NCI-H2227 treated with DMSO at 0.1 percent for 48 hours (cell line): ENCODE results near the gene SPIRE1.

Experiments
- DNase-seq: peaks from one replicate; lab custom pipeline; 2025; lab: John Stamatoyannopoulos, UW

SPIRE1 gene

DNA sequence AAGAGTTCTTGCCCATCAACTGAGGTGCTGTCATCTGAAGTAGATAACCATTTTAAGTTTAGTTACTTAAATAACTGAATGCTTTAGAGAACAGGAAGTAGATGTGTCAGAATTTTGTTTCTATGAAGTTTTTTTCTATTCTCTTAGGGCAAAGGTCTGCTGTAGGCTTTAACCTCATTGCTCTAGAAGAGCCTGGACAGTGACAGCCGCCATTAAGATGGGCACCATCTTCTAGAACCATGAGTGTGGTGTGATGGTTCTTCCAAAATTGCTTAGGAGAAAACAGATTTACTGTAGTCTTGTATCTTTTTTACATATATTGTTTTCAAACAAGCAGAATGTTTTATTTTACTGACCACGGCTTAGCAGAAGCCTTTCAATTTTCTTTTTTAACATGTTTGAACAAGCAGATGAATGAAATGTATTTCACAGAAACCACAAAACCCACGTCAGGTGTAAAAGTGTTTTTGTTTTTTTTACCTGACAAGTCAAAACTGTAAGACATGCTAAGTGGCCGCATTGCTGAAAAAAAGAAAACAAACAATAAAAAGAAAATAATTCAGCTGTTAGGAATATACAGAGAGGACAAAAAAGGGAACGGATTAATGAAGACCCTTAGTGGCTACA is 172.3 kb downstream of the SPIRE1 start:
- no peak for DNase-seq

DNA sequence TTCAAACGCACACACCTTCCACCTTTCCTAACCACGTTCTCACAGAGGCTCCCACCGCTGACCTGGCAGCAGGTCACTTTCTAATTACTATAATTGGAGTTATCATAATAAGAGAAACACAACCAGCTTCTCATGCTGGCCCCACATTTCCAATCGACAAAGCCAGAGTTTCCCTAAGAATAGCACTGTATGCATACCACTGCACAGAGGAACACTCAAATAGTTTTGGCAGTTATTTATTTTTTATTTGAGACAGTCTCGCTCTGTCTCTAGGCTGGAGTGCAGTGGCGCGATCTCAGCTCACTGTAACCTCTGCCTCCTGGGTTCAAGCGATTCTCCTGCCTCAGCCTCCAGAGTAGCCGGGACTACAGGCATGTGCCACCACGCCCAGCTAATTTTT is 176.0 kb downstream of the SPIRE1 start:
- DNase-seq, result peak; percentile 11

DNA sequence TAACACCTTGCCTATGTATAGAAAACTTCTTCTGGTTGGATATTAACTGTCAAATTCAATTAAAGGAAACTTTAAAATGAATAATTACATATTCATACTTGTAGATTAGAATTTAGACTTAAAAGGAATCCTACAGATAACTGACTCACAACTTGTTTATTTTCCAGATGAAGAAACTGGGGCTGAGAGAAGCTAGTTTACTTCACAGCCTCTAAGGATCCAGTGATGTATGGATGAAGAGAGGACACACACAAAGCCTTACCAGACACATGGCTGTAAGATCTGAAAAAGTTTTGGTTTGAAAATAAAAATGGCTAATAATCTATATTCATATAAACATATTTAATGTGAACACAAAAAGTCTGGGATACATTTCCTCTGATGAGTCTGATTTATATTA is 177.9 kb downstream of the SPIRE1 start:
- DNase-seq, result no peak

DNA sequence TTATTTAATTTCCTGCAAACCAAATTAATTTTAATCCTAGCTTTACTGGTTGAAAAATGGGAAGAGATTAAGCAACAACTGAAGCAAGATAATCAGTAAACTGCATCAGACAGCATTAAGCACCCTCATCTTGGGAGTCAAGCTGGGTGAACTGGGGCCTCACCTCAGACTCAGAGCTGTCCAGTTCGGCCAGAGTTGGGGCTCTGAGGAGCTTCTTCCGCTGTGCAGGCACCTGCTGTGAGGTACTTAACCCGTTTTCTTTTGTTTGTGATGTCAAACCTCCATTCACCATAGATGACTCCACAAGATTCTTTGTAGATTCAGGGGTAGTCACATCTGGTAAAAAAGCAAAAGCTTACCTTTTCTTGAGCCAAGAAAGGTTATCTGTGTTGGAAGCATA is 178.4 kb downstream of the SPIRE1 start:
- DNase-seq, result no peak

DNA sequence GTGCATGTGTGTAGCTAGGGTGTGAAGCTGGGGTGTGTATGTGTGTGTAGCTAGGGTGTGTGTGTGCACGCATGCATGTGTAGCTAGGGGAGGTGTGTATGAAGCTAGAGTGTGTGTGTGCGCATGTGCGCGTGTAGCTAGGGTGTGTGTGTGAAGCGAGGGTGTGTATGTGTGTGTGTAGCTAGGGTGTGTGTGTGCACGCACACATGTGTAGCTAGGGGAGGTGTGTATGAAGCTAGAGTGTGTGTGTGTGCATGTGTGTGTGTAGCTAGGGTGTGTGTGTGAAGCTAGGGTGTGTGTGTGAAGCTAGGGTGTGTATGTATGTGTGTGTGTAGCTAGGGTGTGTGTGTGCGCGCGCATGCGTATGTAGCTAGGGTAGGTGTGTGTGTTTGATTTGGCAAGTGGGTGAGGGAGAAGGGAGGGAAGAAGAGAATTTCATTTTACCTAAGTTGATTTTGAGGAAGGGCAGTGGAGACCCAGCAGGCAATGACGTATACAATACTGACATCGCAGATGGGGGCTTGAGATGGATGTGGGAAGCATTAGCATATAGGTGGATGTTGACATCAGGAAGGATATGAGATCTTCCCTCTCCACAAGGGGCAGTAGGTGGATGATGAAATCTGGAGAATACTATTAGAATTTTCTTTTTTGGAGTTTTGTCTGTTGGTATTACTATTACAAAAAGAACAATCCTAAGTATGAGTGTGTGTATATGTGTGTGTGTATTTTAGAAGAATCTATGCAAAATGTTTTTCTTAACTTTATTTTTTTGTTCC is 179.4 kb downstream of the SPIRE1 start:
- no peak for DNase-seq

DNA sequence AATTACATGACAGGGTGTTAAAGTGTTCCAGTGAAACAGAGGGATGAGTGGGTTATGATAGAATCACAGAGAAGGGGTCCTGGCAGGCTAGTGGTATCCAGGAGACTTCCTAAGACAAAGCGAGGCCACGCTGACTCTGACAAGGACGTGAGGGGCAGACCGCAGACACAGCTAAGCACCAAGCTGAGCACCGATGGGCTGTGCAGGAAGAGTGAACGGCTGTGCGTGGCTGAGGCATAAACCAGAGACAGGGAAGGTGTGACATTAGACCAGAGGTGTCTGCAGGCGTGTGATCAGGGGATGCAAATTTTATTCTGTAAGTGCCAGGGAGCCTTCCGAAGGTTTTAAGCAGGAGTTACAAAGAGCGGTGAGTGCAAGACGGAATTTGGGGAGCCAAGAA is 180.3 kb downstream of the SPIRE1 start:
- DNase-seq, result no peak

DNA sequence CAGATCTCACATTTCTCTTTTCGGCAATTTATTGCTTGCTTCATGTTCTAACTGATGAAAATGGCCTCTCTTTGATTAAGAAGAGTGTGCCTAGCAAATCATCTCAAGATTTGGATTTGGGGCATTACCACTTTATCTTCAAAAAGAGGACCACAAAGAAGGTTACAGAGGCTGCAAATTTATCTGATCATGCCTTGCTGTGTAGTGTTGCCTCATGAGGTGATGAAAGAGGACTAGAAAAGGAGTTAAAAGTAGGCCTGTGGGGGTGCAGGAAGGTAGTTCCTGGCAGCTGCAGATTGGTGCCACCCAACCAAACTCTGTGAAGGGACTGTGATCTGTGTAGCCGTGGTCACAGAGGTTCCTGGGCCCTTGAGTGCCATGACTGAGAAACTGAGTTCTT is 181.0 kb downstream of the SPIRE1 start:
- no peak for DNase-seq

DNA sequence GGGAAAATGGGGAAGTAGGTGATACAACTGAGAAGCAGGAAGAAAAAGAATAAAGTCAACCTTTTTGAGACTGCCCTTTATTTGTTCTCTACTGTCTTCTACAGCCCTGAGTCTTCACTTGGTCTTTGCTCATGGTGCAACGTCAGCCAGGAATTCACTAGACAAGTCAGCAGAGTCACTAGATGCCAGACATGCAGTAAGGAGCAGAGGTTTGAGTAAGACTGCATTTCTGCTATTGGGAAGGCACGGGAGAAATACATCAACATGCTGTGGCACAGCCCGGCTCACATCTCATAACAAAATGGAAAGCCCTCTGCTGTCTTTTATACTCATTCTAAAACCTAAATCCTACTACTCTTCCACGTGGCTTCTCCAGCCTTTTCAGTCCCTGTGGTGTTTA is 183.0 kb downstream of the SPIRE1 start:
- no peak for DNase-seq

DNA sequence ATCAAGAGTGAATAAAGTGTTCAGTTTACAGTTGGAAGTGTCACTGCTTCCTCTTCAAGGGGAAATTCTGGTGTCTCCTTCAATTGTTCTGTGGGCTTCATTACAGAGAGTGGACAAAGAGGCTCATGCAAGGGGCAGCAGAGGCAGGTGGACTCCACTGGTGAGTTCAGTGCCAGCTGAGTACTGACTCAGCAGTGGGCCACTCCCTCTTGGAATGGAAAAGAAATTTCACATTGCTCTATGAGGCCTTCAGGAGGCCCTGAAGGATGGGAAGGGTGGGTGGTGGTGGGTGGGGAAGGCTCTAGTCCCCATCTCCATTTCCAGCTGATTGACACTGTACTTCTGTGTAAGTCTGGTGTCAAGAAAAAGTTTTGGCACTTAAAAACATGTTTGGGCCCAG is 183.8 kb downstream of the SPIRE1 start:
- DNase-seq, result no peak

DNA sequence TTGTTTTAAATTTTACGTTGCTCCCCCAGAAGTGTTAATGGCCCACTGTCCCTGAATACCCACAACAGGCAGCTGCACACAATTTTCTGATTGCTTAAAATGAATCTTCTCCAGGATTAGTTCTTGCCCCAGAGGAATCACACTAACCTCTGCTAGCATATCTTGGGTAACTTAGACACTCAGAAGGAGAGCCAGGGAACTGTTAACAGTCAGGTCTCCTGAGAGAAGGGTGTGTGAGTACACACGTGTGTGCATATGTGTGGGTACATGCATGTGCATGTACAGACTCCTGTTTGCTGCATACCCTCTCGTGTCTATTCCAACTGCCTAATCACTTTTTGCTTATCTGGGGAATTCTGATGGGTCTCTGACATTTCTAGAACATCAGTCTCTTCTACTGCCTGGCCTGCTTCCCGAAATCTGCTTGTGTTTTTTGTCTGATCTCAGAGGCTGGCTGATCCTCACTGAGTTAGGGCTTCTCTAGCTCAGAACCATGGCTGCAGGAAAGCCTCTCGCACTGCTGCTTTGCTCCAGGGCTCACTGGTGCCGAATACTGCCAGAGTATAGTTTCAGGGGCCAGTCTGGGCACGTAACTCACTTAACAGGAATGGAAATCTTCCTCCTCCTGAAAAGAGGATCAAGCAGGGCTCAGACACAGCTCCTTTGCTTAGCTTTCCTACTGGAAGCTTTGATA is 187.4 kb downstream of the SPIRE1 start:
- no peak for DNase-seq

DNA sequence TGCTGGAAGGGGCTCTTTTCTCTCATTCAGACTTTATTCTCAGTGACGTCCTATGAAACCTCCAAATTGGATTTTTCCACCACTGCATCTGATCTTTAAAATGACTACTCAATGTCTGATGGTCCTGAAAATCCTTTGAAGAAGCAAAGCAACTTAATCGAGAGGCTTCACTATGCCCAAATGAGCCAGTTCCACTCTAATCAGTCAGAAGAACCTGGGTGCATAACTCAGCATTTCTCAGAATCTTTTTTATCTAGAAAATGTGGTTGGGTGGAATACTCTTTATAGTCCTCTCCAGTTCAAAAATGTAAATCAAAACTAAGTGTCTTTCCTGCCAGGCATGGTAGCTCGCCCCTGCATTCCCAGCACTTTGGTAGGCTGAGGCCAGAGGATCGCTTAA is 189.5 kb downstream of the SPIRE1 start:
- no peak for DNase-seq

DNA sequence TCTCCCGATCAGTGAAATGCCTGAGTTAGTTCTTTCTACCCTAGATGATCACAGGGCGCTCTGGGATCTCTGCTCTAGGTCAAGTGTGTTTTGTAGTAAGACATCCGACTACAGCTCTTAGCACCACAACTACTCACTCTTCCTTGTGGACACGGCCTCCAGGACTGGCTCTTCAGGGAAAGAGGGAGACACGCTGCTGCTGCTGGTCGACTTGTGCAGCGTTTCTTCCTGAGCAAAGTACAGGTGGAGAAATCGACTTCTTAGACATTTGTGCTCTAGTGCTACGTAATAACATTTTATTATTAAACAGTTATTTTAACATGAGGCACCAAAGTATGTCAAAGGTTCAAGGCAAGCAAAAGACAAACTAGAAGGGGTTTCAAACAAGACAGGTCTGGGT is 193.2 kb downstream of the SPIRE1 start:
- no peak for DNase-seq

DNA sequence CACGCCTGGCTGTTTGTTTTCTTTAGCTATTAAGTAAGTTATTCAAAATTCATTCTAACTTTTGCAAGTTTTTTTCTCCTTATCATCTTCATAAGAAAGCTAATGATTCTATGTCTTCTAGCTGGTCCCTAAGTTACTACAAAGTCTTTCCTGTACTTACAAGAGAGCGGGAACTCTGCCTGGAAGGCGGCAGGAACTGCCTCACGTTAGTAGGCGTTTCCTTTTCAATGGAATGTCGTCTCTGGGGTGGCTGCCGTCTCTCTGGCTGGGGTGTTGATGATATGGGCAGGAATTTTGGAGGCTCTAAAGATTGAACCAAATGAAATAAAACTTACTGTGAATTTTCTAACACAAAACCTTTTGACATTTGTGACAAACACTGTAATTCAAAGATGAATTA is 194.7 kb downstream of the SPIRE1 start:
- no peak for DNase-seq

DNA sequence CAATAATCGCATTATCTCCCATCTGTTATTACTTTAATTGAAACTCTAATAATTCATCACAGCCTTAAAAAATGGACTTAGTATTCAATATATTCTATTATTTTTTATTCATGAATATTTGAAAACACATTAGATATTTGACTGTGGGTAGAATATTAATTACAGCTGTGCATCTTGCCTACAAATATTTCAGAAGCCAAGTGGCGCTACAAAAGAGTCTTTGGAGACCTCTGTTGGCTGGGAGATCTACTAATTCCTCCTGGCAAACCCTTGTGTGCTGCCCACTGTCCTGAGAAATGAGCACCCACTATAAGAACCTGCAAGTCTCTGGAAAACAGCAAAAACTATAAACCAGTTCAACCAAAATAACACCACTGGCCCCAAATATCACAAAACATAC is 195.7 kb downstream of the SPIRE1 start:
- DNase-seq, result no peak

DNA sequence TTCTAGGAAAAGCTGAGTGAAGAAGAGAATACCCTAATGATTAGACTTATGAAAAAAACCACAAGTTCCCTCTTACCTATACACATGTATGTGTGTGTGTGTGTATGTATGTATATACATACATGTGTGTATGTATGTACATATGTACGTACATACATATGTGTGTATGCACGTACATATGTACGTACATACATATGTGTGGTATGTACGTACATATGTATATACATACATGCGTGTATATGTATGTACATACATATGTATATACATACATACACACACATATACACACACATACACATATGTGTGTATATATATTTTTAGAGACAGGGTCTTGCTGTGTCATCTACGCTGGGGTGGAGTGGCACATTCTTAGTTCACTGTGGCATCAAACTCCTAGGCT is 196.6 kb downstream of the SPIRE1 start:
- no peak for DNase-seq

DNA sequence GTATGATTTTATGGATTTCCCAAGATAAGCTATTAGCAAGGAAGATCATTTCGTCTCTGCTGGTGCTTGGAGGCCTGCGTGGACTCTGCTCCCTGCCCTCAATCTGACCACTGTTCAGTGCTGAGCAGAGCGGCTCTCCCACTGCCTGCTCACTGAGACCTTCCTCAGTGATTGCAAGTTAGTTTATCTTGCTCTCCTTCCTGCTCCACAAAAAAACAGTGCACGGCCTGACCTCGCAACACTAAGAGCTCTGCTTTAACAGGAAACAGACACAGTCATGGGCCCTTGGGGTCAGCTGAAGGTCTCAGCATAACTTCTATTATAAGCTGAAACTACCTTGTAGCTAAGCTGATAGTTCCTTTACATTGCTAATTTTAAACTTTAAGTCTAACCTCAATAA is 197.0 kb downstream of the SPIRE1 start:
- no peak for DNase-seq

DNA sequence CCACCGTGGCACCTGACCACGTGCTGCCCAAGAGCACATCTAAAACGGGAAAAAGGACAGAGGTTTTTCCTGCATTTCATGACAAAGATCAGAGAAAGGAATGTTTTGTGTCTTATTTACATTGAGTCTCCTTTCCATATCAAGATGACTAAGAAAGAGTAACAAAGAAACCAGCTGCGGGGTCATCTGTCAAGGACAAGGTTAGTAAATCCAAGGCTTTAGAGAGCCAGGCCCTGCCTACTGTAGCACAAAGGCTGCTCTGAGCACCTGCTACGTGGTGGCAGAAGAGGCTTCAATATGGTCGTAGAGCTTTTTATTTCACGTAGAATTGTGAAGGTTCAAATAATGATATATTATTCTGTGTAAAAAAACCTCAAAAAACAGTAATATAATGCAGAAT is 199.1 kb downstream of the SPIRE1 start:
- DNase-seq, result no peak

DNA sequence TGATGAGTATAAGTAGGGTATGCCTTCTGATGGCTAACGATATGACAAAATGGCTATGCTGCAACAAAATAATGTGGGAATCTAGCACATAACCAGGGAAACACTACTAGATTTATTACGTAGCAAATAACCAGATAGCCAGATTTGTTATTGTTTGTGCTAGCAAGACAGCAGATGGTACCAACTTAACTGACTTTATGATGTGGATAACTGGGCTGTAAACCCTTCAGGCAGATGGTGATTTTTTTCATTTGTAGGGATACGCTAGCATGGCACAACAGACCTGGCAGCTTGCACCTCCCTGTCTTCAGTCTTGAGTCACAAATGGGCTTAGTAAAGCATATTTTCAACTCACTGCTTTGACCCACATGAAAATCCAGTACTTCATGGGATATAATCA is 201.5 kb downstream of the SPIRE1 start:
- DNase-seq, result no peak

DNA sequence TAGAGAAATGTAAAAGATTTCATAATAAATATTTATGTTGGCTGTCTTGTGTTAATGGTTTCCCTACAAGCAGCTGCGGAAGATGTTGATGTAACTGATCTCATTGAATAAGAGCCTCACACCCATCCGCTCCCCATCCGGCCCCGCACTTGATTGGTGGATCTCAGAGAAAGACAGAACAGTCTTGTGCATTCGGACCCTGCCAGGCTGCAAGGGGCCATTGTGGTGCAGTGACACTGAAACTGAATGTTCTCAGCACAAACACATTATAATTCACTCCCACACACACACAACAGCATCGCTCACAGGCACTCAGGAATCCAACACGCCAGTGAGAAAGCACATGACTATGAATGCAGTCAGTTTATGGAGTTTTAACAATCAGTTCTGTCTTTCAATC is 202.4 kb downstream of the SPIRE1 start:
- no peak for DNase-seq

DNA sequence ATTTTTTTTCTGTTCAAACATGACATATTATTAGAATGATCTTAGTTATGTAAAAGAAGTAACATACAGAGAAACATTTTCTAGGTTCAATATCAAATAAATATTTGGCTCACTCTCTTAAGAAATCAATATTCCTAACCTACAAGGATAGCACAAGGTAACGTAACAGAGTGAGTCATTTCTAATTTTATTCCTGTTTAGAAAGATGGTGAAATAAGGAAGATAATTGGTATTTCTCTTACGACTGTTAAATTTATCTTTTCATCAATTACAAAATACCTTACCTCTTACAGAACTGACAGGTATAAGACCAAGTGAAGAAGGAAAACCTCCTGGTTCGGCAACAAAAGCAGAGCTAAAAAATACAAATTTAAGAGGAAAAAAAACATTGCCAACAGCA is 205.1 kb downstream of the SPIRE1 start:
- no peak for DNase-seq

DNA sequence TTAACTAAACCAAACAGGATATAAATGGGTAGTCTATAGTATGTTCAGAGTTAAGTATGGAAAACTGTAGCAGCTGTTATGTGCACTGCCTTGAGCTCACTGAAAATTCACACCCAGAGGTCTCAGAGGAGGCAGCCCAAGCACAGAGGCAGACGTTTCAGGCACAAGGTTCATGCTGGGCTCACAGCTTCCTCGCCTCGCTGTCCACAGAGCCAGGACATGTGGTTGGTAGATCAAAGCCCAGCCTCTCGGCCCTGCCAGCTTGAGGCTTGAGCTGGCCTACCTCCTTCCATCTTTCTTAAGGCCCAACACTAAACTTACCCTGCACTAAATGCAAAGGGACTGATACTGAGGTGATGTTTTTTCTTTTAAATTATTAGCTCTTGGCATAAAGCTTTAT is 206.5 kb downstream of the SPIRE1 start:
- no peak for DNase-seq

DNA sequence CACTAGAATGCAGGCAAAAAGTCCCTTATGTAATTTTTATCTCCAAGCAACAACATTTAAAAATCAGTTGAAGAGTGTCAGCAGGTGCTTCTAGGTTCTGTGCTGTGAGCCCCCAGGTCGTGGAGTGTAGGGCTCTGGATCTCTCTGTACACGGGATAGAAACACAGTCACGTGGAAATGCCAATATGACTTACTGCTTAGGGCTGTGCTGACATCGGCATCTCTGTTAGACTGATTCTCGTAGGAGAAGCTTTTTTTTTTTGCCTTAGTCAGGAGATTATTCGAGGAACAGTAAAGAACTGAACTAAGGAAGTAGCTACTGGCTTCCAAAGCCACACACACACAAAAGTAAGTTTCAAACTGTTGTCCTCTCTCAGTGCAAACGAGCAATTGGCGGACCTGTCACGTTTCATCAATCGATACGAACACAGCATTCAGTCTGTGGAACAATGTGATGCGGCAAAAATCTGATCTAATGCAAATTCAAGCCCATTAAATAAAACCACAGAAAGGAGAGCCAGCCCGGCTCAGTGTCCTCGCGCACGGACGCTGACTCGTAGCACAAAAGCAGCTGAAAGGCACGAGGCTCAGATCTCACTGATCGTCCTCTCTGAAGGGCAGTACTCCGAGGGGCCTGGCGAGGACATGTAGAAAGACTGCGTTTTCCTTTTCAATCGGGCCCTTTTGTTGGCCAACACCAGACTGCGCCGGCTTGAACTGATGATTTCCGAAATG is 208.7 kb downstream of the SPIRE1 start:
- DNase-seq, result no peak

DNA sequence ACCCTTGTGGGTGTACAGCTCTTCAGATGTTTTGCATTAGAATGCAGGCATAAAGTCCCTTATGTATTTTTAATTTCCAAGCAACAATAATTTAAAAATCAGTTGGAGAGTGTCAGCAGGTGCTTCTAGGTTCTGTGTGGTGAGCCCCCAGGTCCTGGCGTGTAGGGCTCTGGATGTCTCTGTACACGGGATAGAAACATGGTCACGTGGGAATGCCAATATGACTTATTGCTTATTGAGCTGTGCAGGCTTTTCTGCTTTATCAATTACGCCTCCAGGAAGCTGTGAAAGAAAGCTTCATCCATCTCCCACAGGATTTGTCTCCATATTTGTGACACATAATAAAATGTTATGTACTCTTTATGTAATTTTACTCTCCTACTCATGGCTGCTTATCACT is 212.4 kb downstream of the SPIRE1 start:
- no peak for DNase-seq
